ENCODE measurements around the gene SH3BGRL2. TPM values are rescaled to one million over a fixed set of nuclear protein-coding genes. Genes with fewer than 3 reads are reported as not detected.
A peak's percentile ranks its signal among the peaks of the same experiment; 100 is the strongest.
"Not testable (repeated sequence)": the region's sequence is repeated elsewhere in the genome, so short reads cannot be mapped to it uniquely, and the experiment has no call there.

Gene SH3BGRL2
- total RNA-seq, 2 donors from 2014 or later: 26.4 to 29.1 TPM

DNA sequence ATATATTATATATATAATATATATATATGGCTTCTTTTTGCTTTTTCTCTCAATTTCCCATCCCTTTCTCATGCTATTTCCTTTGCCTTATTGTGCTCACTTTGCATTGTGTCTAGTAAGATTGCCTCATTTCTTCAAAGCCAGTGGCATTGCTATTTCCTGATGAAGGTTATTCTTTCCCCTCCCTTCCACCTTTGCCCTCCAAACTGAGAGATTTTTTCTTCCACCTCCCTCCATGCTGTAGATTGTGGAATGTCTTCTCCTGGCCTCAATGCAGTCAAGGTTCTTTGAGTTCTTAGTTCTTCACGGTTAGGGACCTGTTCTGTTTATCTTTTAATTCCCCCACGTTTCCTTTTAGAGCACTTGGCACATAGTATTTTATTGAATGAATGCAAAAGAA lies 17.2 kb downstream of the SH3BGRL2 start:
- TF ChIP-seq POLR2A (IDR thresholded peaks at IDR 0.05): no peak
- TF ChIP-seq, protein P1, sequence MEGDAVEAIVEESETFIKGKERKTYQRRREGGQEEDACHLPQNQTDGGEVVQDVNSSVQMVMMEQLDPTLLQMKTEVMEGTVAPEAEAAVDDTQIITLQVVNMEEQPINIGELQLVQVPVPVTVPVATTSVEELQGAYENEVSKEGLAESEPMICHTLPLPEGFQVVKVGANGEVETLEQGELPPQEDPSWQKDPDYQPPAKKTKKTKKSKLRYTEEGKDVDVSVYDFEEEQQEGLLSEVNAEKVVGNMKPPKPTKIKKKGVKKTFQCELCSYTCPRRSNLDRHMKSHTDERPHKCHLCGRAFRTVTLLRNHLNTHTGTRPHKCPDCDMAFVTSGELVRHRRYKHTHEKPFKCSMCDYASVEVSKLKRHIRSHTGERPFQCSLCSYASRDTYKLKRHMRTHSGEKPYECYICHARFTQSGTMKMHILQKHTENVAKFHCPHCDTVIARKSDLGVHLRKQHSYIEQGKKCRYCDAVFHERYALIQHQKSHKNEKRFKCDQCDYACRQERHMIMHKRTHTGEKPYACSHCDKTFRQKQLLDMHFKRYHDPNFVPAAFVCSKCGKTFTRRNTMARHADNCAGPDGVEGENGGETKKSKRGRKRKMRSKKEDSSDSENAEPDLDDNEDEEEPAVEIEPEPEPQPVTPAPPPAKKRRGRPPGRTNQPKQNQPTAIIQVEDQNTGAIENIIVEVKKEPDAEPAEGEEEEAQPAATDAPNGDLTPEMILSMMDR (IDR thresholded peaks at IDR 0.05): no peak
- no peak overlapping the region for H3K4me3 ChIP-seq
- ATAC-seq (no peak), DNase-seq (no peak)
- no peaks in the 10 kb centered on the region for H3K36me3 ChIP-seq (replicated peaks in 1 of 2; ENCODE audit: insufficient read depth in 1 of 2, low read depth in 2 of 2)
- H3K27ac ChIP-seq: peak overlapping the region in 1 of 4 donors; percentile 21
- H3K4me1 ChIP-seq: peaks cover 23% of the 10 kb centered on the region
- intact Hi-C loops (cut with DNase I): no loop called here
- 5 to 7% methylated on average over 2 of the region's 2 CpGs for WGBS, 2 donors
- H3K9me3 ChIP-seq: no peaks in the 10 kb centered on the region
- H3K27me3 ChIP-seq: no peaks in the 10 kb centered on the region

DNA sequence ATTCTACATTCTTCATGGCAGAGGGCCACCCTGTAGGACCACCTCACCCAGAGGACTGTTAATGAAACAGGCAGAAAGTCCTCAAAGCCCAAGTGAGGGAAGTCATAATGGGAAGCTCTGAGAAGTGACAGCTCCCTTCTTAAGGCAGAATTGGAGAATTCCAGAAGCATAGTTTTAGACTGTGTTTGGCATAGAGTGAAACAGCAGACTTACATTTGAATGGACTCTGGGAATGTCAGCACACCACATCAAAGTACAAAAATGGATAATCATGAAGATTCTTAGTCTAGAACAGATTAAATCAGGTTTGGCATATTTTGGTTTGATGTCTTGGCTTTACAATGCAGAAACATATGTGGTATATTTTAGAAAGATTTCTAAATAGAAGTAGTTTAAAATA lies 17.9 kb downstream of the SH3BGRL2 start:
- no peak for ATAC-seq
- TF ChIP-seq POLR2A (IDR thresholded peaks at IDR 0.05): no peak
- TF ChIP-seq, protein P1 (IDR thresholded peaks at IDR 0.05): no peak
- H3K9me3 ChIP-seq: no peaks in the 10 kb centered on the region
- peak overlapping the region in 1 of 4 donors; percentile 21 for H3K27ac ChIP-seq
- DNase-seq: no peak
- intact Hi-C loops (cut with DNase I): no loop called here
- no peaks in the 10 kb centered on the region for H3K36me3 ChIP-seq (replicated peaks in 1 of 2; ENCODE audit: insufficient read depth in 1 of 2, low read depth in 2 of 2)
- no peak overlapping the region for H3K4me3 ChIP-seq
- peaks cover 23% of the 10 kb centered on the region for H3K4me1 ChIP-seq
- H3K27me3 ChIP-seq: no peaks in the 10 kb centered on the region

DNA sequence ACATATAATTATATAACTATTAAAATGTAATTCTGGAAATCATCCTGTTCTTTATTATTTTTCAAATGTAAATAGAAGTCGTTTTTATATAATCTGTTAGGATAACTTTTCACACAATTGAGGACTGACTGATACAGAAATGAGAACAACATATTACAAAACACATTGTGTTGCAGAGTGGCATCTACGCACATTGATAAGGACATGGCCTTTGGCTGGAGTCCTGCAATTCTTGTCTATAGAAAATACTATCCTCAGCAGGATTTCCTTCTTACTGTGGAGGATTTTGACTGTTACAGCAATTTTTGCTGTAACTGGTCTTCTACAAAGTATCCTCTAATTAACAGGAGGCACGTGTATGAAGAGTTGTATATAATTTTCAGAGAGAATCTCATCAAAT lies 19.8 kb downstream of the SH3BGRL2 start:
- Histone ChIP-seq H3K36me3 (replicated peaks in 1 of 2; ENCODE audit: insufficient read depth in 1 of 2, low read depth in 2 of 2) (no peaks in the 10 kb centered on the region), H3K4me1 (peaks cover 21% of the 10 kb centered on the region), H3K27ac (no peak overlapping the region), H3K9me3 (no peaks in the 10 kb centered on the region), H3K27me3 (no peaks in the 10 kb centered on the region), H3K4me3 (no peak overlapping the region)
- 44 to 53% methylated on average over 3 of the region's 3 CpGs for WGBS, 2 donors
- TF ChIP-seq, protein P1 (IDR thresholded peaks at IDR 0.05): no peak
- no peak for TF ChIP-seq POLR2A (IDR thresholded peaks at IDR 0.05)
- no peak for ATAC-seq
- intact Hi-C loops (cut with DNase I): no loop called here
- no peak for DNase-seq

DNA sequence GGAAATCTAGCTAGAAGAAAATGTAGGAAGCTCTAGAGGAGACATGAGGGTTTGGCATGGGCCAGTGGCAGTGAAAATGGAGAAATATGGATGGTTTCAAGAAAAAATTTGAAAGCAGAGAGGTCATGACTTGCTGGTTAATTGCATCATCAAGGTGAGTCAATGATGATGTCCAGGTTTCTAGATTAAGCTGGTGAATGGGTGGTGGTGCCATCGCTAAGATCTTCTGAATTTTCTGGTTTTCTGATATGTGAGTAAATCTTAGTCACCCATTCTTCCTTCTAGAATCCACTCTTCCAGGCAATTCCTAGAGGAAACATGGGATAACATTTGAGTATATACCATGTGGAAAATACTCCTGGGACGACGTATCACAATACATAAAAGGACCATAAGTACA lies 25.0 kb downstream of the SH3BGRL2 start:
- Histone ChIP-seq H3K27ac (no peak overlapping the region), H3K27me3 (no peaks in the 10 kb centered on the region), H3K4me1 (no peaks in the 10 kb centered on the region), H3K9me3 (no peaks in the 10 kb centered on the region), H3K4me3 (no peak overlapping the region), H3K36me3 (replicated peaks in 1 of 2; ENCODE audit: insufficient read depth in 1 of 2, low read depth in 2 of 2) (no peaks in the 10 kb centered on the region)
- TF ChIP-seq, protein P1 (IDR thresholded peaks at IDR 0.05): no peak
- TF ChIP-seq POLR2A (IDR thresholded peaks at IDR 0.05): no peak
- 97 to 98% methylated on average over 3 of the region's 3 CpGs for WGBS, 2 donors
- DNase-seq (no peak), ATAC-seq (no peak)
- intact Hi-C loops (cut with DNase I): no loop called here

DNA sequence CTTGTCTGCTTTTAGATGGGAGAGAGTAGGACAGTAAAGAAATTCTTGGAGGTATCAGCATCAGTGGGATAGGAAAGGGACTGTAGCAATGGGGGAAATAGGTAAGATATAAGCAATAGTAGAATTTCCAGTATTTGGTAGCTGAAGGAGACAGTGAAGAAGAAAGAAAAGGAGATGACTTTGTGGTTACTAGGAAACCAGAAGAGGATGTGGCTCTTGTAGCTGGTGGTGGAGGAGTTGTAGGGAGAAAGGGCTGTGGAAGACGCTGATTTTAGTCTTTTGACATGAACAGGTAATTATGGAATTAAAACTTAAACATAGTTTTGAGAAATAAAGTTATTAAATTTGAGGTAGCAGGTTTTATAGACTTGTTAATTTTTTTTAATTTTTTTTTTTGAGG lies 26.1 kb downstream of the SH3BGRL2 start:
- intact Hi-C loops (cut with DNase I): no loop called here
- H3K4me1 ChIP-seq: no peaks in the 10 kb centered on the region
- no peaks in the 10 kb centered on the region for H3K36me3 ChIP-seq (replicated peaks in 1 of 2; ENCODE audit: insufficient read depth in 1 of 2, low read depth in 2 of 2)
- WGBS, 2 donors: 77 to 90% methylated on average over 1 of the region's 1 CpG
- H3K9me3 ChIP-seq: no peaks in the 10 kb centered on the region
- no peak for TF ChIP-seq POLR2A (IDR thresholded peaks at IDR 0.05)
- TF ChIP-seq, protein P1 (IDR thresholded peaks at IDR 0.05): no peak
- ATAC-seq: no peak
- no peaks in the 10 kb centered on the region for H3K27me3 ChIP-seq
- no peak overlapping the region for H3K27ac ChIP-seq
- no peak for DNase-seq
- H3K4me3 ChIP-seq: no peak overlapping the region

DNA sequence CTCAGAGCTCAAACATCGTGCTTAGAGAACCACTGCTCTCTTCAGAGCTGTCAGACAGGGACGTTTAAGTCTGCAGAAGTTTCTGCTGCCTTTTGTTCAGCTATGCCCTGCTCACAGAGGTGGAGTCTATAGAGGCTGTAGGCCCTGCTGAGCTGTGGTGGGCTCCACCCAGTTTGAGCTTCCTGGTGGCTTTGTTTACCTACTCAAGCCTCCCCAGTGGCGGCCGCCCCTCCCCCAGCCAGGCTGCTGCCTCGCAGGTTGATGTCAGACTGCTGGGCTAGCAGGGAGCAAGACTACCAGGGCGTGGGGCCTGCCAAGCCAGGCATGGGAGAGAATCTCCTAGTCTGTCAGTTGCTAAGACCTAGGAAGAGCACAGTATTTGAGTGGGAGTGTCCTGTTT lies 32.5 kb downstream of the SH3BGRL2 start:
- ATAC-seq (peak; percentile 52), DNase-seq (peak; percentile 56 to 68 (median 64))
- H3K4me3 ChIP-seq; H3K27me3 ChIP-seq; H3K36me3 ChIP-seq (replicated peaks in 1 of 2; ENCODE audit: insufficient read depth in 1 of 2, low read depth in 2 of 2); H3K9me3 ChIP-seq; intact Hi-C loops (cut with DNase I): not testable (repeated sequence)
- peaks cover 35% of the 10 kb centered on the region for H3K4me1 ChIP-seq
- 43 to 55% methylated on average over 4 to 5 of the region's 6 CpGs for WGBS, 2 donors
- H3K27ac ChIP-seq: peak overlapping the region in 1 of 4 donors; percentile 2
